H1 (cell line): ENCODE results near the gene MBD3L3. TPM values are rescaled to one million over a fixed set of nuclear protein-coding genes. Genes with fewer than 3 reads are reported as not detected.

Experiments used
- CTCF ChIA-PET: fragments of 300-600 bp; sonication (Branson Sonifier 250); formaldehyde crosslinking; loops from one replicate; lab custom pipeline; 2021; ENCODE audit not compliant: partially characterized antibody; lab: Charles Lee
- POLR2A ChIA-PET: fragments of 300-600 bp; sonication (Branson Sonifier 250); formaldehyde crosslinking; loops from one replicate; lab custom pipeline; 2021; ENCODE audit warnings: inconsistent platforms; ENCODE audit not compliant: partially characterized antibody; lab: Charles Lee
- DNase-seq, 2 experiments: peaks; one replicate each; pipeline versions ENCODE4 v3.0.0 to v3.0.0-alpha.2; 2010 to 2022; ENCODE audit warnings: low spot score in 2 of 2, low read depth in 1 of 2, mixed read lengths in 1 of 2
- FAIRE-seq: peaks from 2 replicates; lab custom pipeline; 2011; peaks lifted over from hg19 to GRCh38; lab: Jason Lieb, UNC
- H2AFZ ChIP-seq: 2 replicates; pipeline ENCODE4 v1.8.1; 2012; ENCODE audit warnings: low read length, inconsistent platforms
- H2AK5ac ChIP-seq: 2 replicates; pipeline ENCODE4 v1.6.1; 2013; ENCODE audit warnings: low read depth, low read length
- H2BK120ac ChIP-seq: replicated peaks from 2 replicates; pipeline ENCODE3; 2013; ENCODE audit warnings: low read depth, low read length, inconsistent platforms
- H2BK12ac ChIP-seq: 2 replicates; pipeline ENCODE4 v1.6.1; 2013; ENCODE audit warnings: low read depth, low read length
- H2BK15ac ChIP-seq: 2 replicates; pipeline ENCODE4 v1.6.1; 2013; ENCODE audit warnings: low read length
- H2BK20ac ChIP-seq: 2 replicates; pipeline ENCODE4 v1.6.1; 2013; ENCODE audit warnings: low read length
- H2BK5ac ChIP-seq: 2 replicates; pipeline ENCODE4 v1.6.1; 2013; ENCODE audit warnings: low read depth, low read length
- H3K14ac ChIP-seq: 2 replicates; pipeline ENCODE4 v1.6.1; 2013; ENCODE audit warnings: inconsistent platforms; ENCODE audit not compliant: insufficient read length
- H3K18ac ChIP-seq: 2 replicates; pipeline ENCODE4 v1.6.1; 2013; ENCODE audit warnings: low read length; ENCODE audit errors: extremely low read depth
- H3K23ac ChIP-seq: 2 replicates; pipeline ENCODE4 v1.6.1; 2013; ENCODE audit warnings: inconsistent platforms; ENCODE audit not compliant: insufficient read length
- H3K23me2 ChIP-seq: 2 replicates; pipeline ENCODE4 v1.6.1; 2013; ENCODE audit warnings: low read depth, low read length
- H3K27ac ChIP-seq: 2 replicates; pipeline ENCODE4 v1.6.1; 2011; ENCODE audit warnings: low read depth, low read length, inconsistent platforms
- H3K27me3 ChIP-seq, 4 experiments: replicated peaks in 1 of 4; 1 replicate in 1 of 4; 2 replicates in 3 of 4; pipeline versions ENCODE4 v1.6.1 to v1.8.1; 2011 to 2013; ENCODE audit warnings: low read length in 3 of 4, mild to moderate bottlenecking in 3 of 4, inconsistent platforms in 2 of 4, mixed read lengths in 2 of 4, moderate library complexity in 1 of 4; ENCODE audit not compliant: control insufficient read depth in 3 of 4, insufficient read depth in 3 of 4; ENCODE audit errors: extremely low read depth in 1 of 4
- H3K36me3 ChIP-seq, 4 experiments: 2 replicates each; pipeline versions ENCODE4 v1.6.1 to v1.8.1; 2011 to 2013; ENCODE audit warnings: mild to moderate bottlenecking in 4 of 4, low read length in 3 of 4, moderate library complexity in 2 of 4, control low read depth in 1 of 4, inconsistent platforms in 1 of 4; ENCODE audit not compliant: insufficient read depth in 4 of 4, control insufficient read depth in 2 of 4
- H3K4ac ChIP-seq: replicated peaks from 2 replicates; pipeline ENCODE3; 2013; ENCODE audit warnings: low read length, low read depth, mixed read lengths, inconsistent platforms; ENCODE audit not compliant: insufficient read length
- H3K4me1 ChIP-seq, 4 experiments: replicated peaks in 1 of 4; 1 replicate in 1 of 4; 2 replicates in 3 of 4; pipeline versions ENCODE4 v1.6.1 to v1.8.1; 2011 to 2013; ENCODE audit warnings: low read length in 3 of 4, inconsistent platforms in 2 of 4, mixed read lengths in 1 of 4; ENCODE audit not compliant: insufficient read depth in 4 of 4, control insufficient read depth in 3 of 4
- H3K4me2 ChIP-seq, 2 experiments: 2 replicates each; pipeline versions ENCODE4 v1.6.1 to v1.8.1; 2011 to 2013; ENCODE audit warnings: low read depth in 2 of 2, low read length in 2 of 2, control low read depth in 1 of 2, inconsistent platforms in 1 of 2, mild to moderate bottlenecking in 1 of 2; ENCODE audit not compliant: insufficient read depth in 1 of 2
- H3K4me3 ChIP-seq, 4 experiments: fragments of 200-600, 300-600 bp in 1 of 4; sonication (generic), shearing (Covaris generic), sonication (Bioruptor Twin) in 1 of 4; 2 replicates each; pipeline versions ENCODE4 v1.5.1 to v1.8.1; 2011 to 2016; ENCODE audit warnings: low read length in 4 of 4, low read depth in 3 of 4, control low read depth in 2 of 4, inconsistent platforms in 2 of 4, mild to moderate bottlenecking in 2 of 4, mixed read lengths in 1 of 4, moderate library complexity in 1 of 4; ENCODE audit not compliant: insufficient read depth in 2 of 4; ENCODE audit errors: extremely low read depth in 1 of 4
- H3K56ac ChIP-seq: replicated peaks from 2 replicates; pipeline ENCODE3; 2013; ENCODE audit warnings: low read depth, mild to moderate bottlenecking, mixed read lengths, low read length, inconsistent platforms; ENCODE audit not compliant: insufficient read length
- H3K79me1 ChIP-seq: 2 replicates; pipeline ENCODE4 v1.6.1; 2013; ENCODE audit warnings: low read depth, low read length, control low read depth
- H3K79me2 ChIP-seq, 2 experiments: 2 replicates each; pipeline versions ENCODE4 v1.6.1 to v1.8.1; 2012 to 2013; ENCODE audit warnings: low read length in 2 of 2, mild to moderate bottlenecking in 2 of 2, inconsistent platforms in 1 of 2; ENCODE audit not compliant: insufficient read depth in 2 of 2, control insufficient read depth in 1 of 2
- H3K9ac ChIP-seq, 4 experiments: replicated peaks in 1 of 4; 1 replicate in 1 of 4; 2 replicates in 3 of 4; pipeline versions ENCODE4 v1.6.1 to v1.8.1; 2011 to 2013; ENCODE audit warnings: low read depth in 3 of 4, low read length in 3 of 4, control low read depth in 2 of 4, mild to moderate bottlenecking in 2 of 4, moderate library complexity in 2 of 4, inconsistent platforms in 1 of 4; ENCODE audit errors: extremely low read depth in 1 of 4
- H3K9me3 ChIP-seq, 2 experiments: 2 replicates each; pipeline versions ENCODE4 v1.6.1 to v1.8.1; 2012 to 2013; ENCODE audit warnings: mild to moderate bottlenecking in 2 of 2, moderate library complexity in 2 of 2, control low read depth in 1 of 2, inconsistent platforms in 1 of 2, low read depth in 1 of 2, low read length in 1 of 2, mixed read lengths in 1 of 2; ENCODE audit not compliant: insufficient read depth in 2 of 2
- H4K20me1 ChIP-seq, 2 experiments: replicated peaks in 1 of 2; 2 replicates each; pipeline versions ENCODE3 to v1.8.1; 2011 to 2013; ENCODE audit warnings: inconsistent platforms in 2 of 2, low read length in 2 of 2, mild to moderate bottlenecking in 1 of 2; ENCODE audit not compliant: insufficient read depth in 2 of 2, control insufficient read depth in 1 of 2
- H4K5ac ChIP-seq: 2 replicates; pipeline ENCODE4 v1.6.1; 2013; ENCODE audit warnings: low read length, low read depth, mixed read lengths, inconsistent platforms; ENCODE audit not compliant: insufficient read length
- H4K8ac ChIP-seq: 2 replicates; pipeline ENCODE4 v1.8.0; 2013; ENCODE audit warnings: mild to moderate bottlenecking, moderate library complexity, low read length, inconsistent platforms; ENCODE audit not compliant: insufficient read depth; ENCODE audit errors: extremely low read depth
- H4K91ac ChIP-seq: replicated peaks from 2 replicates; pipeline ENCODE3; 2013; ENCODE audit warnings: low read length, mixed read lengths, inconsistent platforms; ENCODE audit not compliant: insufficient read length
- BCL11A ChIP-seq, 2 experiments: IDR thresholded peaks; one replicate each; pipeline ENCODE4 v1.6.1; 2011; ENCODE audit warnings: low read depth in 2 of 2, low read length in 2 of 2, mild to moderate bottlenecking in 2 of 2
- CBX5 ChIP-seq: fragments of 300-800, 300-1000 bp; sonication (generic); IDR thresholded peaks from 2 replicates; pipeline ENCODE4 v1.7.1; 2016; ENCODE audit warnings: antibody characterized with exemption, low read length, low read depth
- CTBP2 ChIP-seq: IDR thresholded peaks from 2 replicates; pipeline ENCODE4 v1.7.0; 2011; ENCODE audit warnings: borderline replicate concordance, mild to moderate bottlenecking, moderate library complexity, mixed read lengths, low read length; ENCODE audit not compliant: insufficient read depth, insufficient read length
- GTF2F1 ChIP-seq: IDR thresholded peaks from 2 replicates; pipeline ENCODE4 v1.6.1; 2012; ENCODE audit warnings: low read depth, low read length, improper control_type of control experiment, borderline replicate concordance
- JUND ChIP-seq: IDR thresholded peaks from 2 replicates; pipeline ENCODE4 v1.6.1; 2011; ENCODE audit warnings: mild to moderate bottlenecking, improper control_type of control experiment, low read length
- KDM4A ChIP-seq: IDR thresholded peaks from one replicate; pipeline ENCODE4 v1.7.1; 2012; ENCODE audit warnings: low read depth, mild to moderate bottlenecking, moderate library complexity, low read length, inconsistent platforms; ENCODE audit not compliant: severe bottlenecking
- PHF8 ChIP-seq: fragments of 200-600 bp; sonication (generic); conservative IDR thresholded peaks from 2 replicates; pipeline ENCODE4 v1.7.1; 2012; ENCODE audit warnings: low read depth, mild to moderate bottlenecking, inconsistent platforms, low read length, moderate library complexity
- SAP30 ChIP-seq: fragments of 300-600 bp; sonication (generic); IDR thresholded peaks from 2 replicates; pipeline ENCODE4 v1.7.1; 2012; ENCODE audit warnings: low read length, moderate library complexity, mild to moderate bottlenecking, inconsistent platforms; ENCODE audit not compliant: insufficient read depth, insufficient replicate concordance
- SUZ12 ChIP-seq: fragments of 200-600 bp; sonication (generic); IDR thresholded peaks from 2 replicates; pipeline ENCODE4 v1.6.1; 2012; ENCODE audit warnings: mild to moderate bottlenecking, inconsistent platforms, low read length, moderate library complexity, mixed read lengths
- WGBS, 2 experiments: shearing (Covaris generic) in 1 of 2; methylation state at CpG; one replicate each; pipeline versions ENCODE4 v1.1.6 to v1.1.7; 2013 to 2015; ENCODE audit warnings: low lambda C conversion rate in 2 of 2, mixed read lengths in 2 of 2, inconsistent platforms in 1 of 2, low coverage in 1 of 2, missing lambda C conversion rate in 1 of 2; ENCODE audit not compliant: insufficient replicate concordance in 2 of 2, insufficient coverage in 1 of 2, insufficient read length in 1 of 2; ENCODE audit errors: extremely low coverage in 1 of 2, missing lambda C conversion rate in 1 of 2; 5-methylcytosine and 5-hydroxymethylcytosine counted together
- polyA plus RNA-seq, 7 experiments: library from polyadenylated mRNA; depleted of rRNA in 3 of 7; stranded (reverse) in 5 of 7; unstranded in 2 of 7; fragments of >200 nt in 5 of 7; fragments of 200-250 nt in 2 of 7; gene quantifications; 1 replicate in 5 of 7; 2 replicates in 1 of 7; 4 replicates in 1 of 7; pipeline versions ENCODE4 v1.2.1 to v1.2.3, GENCODE V29; 2011 to 2013; ENCODE audit warnings: missing spikeins in 2 of 7, mixed read lengths in 2 of 7
- total RNA-seq: library from RNA; stranded (reverse); fragmentation: NEBNext Ultra II Directional; extraction: Animal tissue kit (Norgen Biotek cat#: 25700); gene quantifications from 2 replicates; pipeline ENCODE4 v1.2.1, GENCODE V29; 2021
- TF ChIP-seq, protein P1 (sequence below): IDR thresholded peaks from 2 replicates; pipeline ENCODE4 v1.6.1; 2012; ENCODE audit warnings: inconsistent platforms

Gene MBD3L3
- total and polyA plus RNA-seq, 2 of the 8 experiments (the other 6 are each of a cell fraction or from before 2014, with no cell fraction given): not detected

- no peak overlapping the region for H2BK20ac ChIP-seq
- 86% methylated on average over 19 of the region's 19 CpGs; no CpG with 5 or more reads in 1 of the 2 experiments for WGBS, 2 experiments
- no peaks in the 10 kb centered on the region for H3K9me3 ChIP-seq
- no peak overlapping the region for H2BK5ac ChIP-seq
- no peak for DNase-seq
- no peak overlapping the region for H3K14ac ChIP-seq
- no peak overlapping the region for H2AK5ac ChIP-seq
- no peak overlapping the region for H3K4me3 ChIP-seq
- H4K8ac ChIP-seq: no peak overlapping the region
- H3K23ac ChIP-seq: no peak overlapping the region
- 0 out of 7 replicates have a peak, but pooled peaks cover 0 to 2% (median 0%) of the 10 kb centered on the region in 4 experiments for H3K27me3 ChIP-seq
- no peak overlapping the region for H2AFZ ChIP-seq
- no peak overlapping the region for H3K4me2 ChIP-seq
- peaks cover 0 to 4% (median 0%) of the 10 kb centered on the region in 4 experiments; a peak in 1 of 7 replicates for H3K4me1 ChIP-seq
- H3K4ac ChIP-seq: peak overlapping the region; percentile 5
- no peak overlapping the region for H2BK12ac ChIP-seq
- no peak for FAIRE-seq
- peaks cover 0 to under 1% of the 10 kb centered on the region in 2 experiments for H4K20me1 ChIP-seq
- ChIA-PET CTCF (interaction anchor here (0.8 to 5.8 kb wide), 27 partner anchors 9 to 464 kb away, joined by 3 to 52 read pairs (median 4); partner anchors contain the start of gene ARHGEF18), POLR2A (interaction anchor here (0.6 to 0.8 kb wide), 3 partner anchors 33 to 339 kb away, joined by 3 to 4 read pairs (median 3); partner anchors contain the start of gene ZNF557)
- H3K9ac ChIP-seq: no peak overlapping the region
- no peak overlapping the region for H2BK15ac ChIP-seq
- H2BK120ac ChIP-seq: no peak overlapping the region
- no peaks in the 10 kb centered on the region for H3K79me1 ChIP-seq
- H3K56ac ChIP-seq: no peak overlapping the region
- no peak overlapping the region for H4K91ac ChIP-seq
- no peaks in the 10 kb centered on the region; a peak in 1 of 8 replicates for H3K36me3 ChIP-seq
- no peak overlapping the region for H4K5ac ChIP-seq
- no peaks in the 10 kb centered on the region; a peak in 1 of 4 replicates for H3K79me2 ChIP-seq
- H3K27ac ChIP-seq: no peak overlapping the region
- H3K18ac ChIP-seq: no peak overlapping the region
- H3K23me2 ChIP-seq: peaks cover 10% of the 10 kb centered on the region; the same call in 1 of the 2 replicates
- TF ChIP-seq KDM4A (no peak), BCL11A (IDR thresholded peaks at IDR 0.05; ENCODE audit: low read depth in 2 of 2, low read length in 2 of 2) (no peak), CTBP2 (no peak), CBX5 (no peak), GTF2F1 (no peak), SUZ12 (no peak), SAP30 (no peak), PHF8 (no peak), JUND (no peak)
- TF ChIP-seq, protein P1, sequence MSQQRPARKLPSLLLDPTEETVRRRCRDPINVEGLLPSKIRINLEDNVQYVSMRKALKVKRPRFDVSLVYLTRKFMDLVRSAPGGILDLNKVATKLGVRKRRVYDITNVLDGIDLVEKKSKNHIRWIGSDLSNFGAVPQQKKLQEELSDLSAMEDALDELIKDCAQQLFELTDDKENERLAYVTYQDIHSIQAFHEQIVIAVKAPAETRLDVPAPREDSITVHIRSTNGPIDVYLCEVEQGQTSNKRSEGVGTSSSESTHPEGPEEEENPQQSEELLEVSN: no peak
Observed at GRCh38 chr19:7101498-7102253, 43.2 kb upstream of the MBD3L3 start.
